K562 (cell line): ENCODE results near the gene SEMA6B. TPM values are rescaled to one million over a fixed set of nuclear protein-coding genes. Genes with fewer than 3 reads are reported as not detected.

Source experiments
- ARID4B ChIP-seq: sonication (generic); formaldehyde crosslinking; IDR thresholded peaks from 2 replicates; pipeline ENCODE4 v1.8.0; 2022; ENCODE audit warnings: mild to moderate bottlenecking, missing genetic modification reagents
- BCOR ChIP-seq: fragments of 450-650 bp; IDR thresholded peaks from 2 replicates; pipeline ENCODE4 v1.6.1; 2016
- FOXA1 ChIP-seq: fragments of 450-650 bp; IDR thresholded peaks from 2 replicates; pipeline ENCODE4 v1.6.1; 2016; ENCODE audit warnings: mild to moderate bottlenecking, borderline replicate concordance
- FOXA3 ChIP-seq, 2 experiments: fragments of 450-650 bp in 1 of 2; sonication (generic) in 1 of 2; formaldehyde crosslinking; IDR thresholded peaks in 1 of 2; conservative IDR thresholded peaks in 1 of 2; 2 replicates each; pipeline versions ENCODE4 v1.4.0 to v1.8.0; 2020 to 2022; ENCODE audit warnings: mild to moderate bottlenecking in 2 of 2, missing genetic modification reagents in 1 of 2
- KLF13 ChIP-seq: fragments of 450-650 bp; IDR thresholded peaks from 2 replicates; pipeline ENCODE4 v1.6.1; 2016; ENCODE audit warnings: missing genetic modification characterization, low read depth, mild to moderate bottlenecking, missing compliant biosample characterization, moderate library complexity, borderline replicate concordance
- KLF16 ChIP-seq: IDR thresholded peaks from 2 replicates; pipeline ENCODE4 v1.6.1; 2016; ENCODE audit warnings: antibody characterized with exemption
- ZFP91 ChIP-seq: sonication (generic); formaldehyde crosslinking; IDR thresholded peaks from 2 replicates; pipeline ENCODE4 v1.8.0; 2022; ENCODE audit warnings: mild to moderate bottlenecking, missing genetic modification reagents
- polyA plus RNA-seq, 8 experiments: library from polyadenylated mRNA; depleted of rRNA in 4 of 8; stranded (reverse) in 5 of 8; unstranded in 3 of 8; fragments of >200 nt; fragmentation: Nextera tagmentation in 2 of 8; fragmentation: Illumina TruSeq in 1 of 8; extraction: Ambion mirVana in 2 of 8; extraction: Trizol in 1 of 8; gene quantifications; 2 replicates each; pipeline versions ENCODE4 v1.2.1 to v1.2.3, GENCODE V29; 2011 to 2014; ENCODE audit warnings: inconsistent platforms in 1 of 8, missing spikeins in 1 of 8
- total RNA-seq, 7 experiments: library from RNA; depleted of rRNA in 6 of 7; stranded (reverse); fragments of >200 nt in 6 of 7; fragmentation: Illumina TruSeq in 2 of 7; extraction: Trizol in 2 of 7; gene quantifications; 2 replicates each; pipeline versions ENCODE4 v1.2.1 to v1.2.3, GENCODE V29; 2011 to 2021; ENCODE audit warnings: low replicate concordance in 1 of 7

The SEMA6B gene
- total and polyA plus RNA-seq, 9 of the 15 experiments (the other 6 are each of a cell fraction or from before 2014, with no cell fraction given), result 0.65 to 4.6 (median 2.5) TPM; not detected in 2

- TF ChIP-seq FOXA3 (CRISPR knock-in tag; conservative IDR thresholded peaks at IDR 0.05 in 1 of 2, IDR thresholded peaks at IDR 0.05 in 1 of 2), result 0 out of 4 replicates have a peak, but pooled peaks of 1 of the 2 experiments have one; percentile 64
- TF ChIP-seq KLF13 (tag), result 0 out of 2 replicates have a peak, but pooled peaks have one; percentile 37
- no peak for TF ChIP-seq FOXA1
- TF ChIP-seq KLF16, result no peak
- TF ChIP-seq ZFP91 (CRISPR knock-in tag), result 0 out of 2 replicates have a peak, but pooled peaks have one; percentile 24
- peak; percentile 100 for TF ChIP-seq BCOR
- peak; percentile 60; the same call in 1 of the 2 replicates for TF ChIP-seq ARID4B (CRISPR knock-in tag)
These were observed 3.6 kb downstream of the SEMA6B start (continued) for GRCh38 chr19:4555657-4556561.
